Measurements from ENCODE around the gene PANK1. TPM values are rescaled to one million over a fixed set of nuclear protein-coding genes. Genes with fewer than 3 reads are reported as not detected.

PANK1 gene
- total and polyA plus RNA-seq, 7 experiments from 2014 or later, result 0.24 to 5.9 (median 0.95) TPM

DNA sequence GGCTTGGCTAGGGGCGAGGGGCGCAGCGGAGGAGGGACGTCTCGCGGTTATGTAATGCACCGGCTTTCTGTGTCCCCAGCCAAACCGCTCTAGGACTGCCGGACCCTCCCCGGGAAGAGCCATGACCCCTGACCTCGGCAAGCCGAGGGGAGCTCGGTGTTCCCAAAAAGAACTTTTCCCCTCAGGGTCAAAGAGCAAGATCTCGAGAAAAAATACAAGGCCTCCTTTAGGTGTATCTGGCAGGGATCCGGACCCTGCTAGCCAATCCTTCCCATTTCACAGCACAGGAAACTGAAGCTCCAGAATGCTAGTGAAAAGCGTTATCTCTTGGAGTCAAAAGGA is 109.1 kb downstream of the PANK1 start:
- no peak for DNase-seq
- no peak overlapping the region for H3K4me3 ChIP-seq (ENCODE audit: low read length)
- Mint-ChIP-seq H3K27me3 (peaks cover 53 to 79% (median 74%) of the 10 kb centered on the region in 5 donors), H3K4me3 (peak overlapping the region in 4 of 10 donors; percentile 32 to 46 (median 39)), H3K4me1 (peaks cover 0 to 17% (median 11%) of the 10 kb centered on the region in 7 donors), H3K36me3 (no peaks in the 10 kb centered on the region), H3K9me3 (peaks cover 0 to 2% (median 0%) of the 10 kb centered on the region in 11 donors), H3K27ac (no peak overlapping the region)
- H3K9me3 ChIP-seq (ENCODE audit: control insufficient read depth in 2 of 3, low read length in 3 of 3), result no peaks in the 10 kb centered on the region
- ChIA-PET POLR2A (no interaction called here), CTCF (no interaction called here)
- no peak for ATAC-seq
- no peaks in the 10 kb centered on the region for H3K4me1 ChIP-seq (ENCODE audit: control insufficient read depth in 2 of 2, insufficient read depth in 2 of 2, low read length in 2 of 2)
- no peak overlapping the region for H3K27ac ChIP-seq (ENCODE audit: low read depth, low read length)
- H3K27me3 ChIP-seq (ENCODE audit: control insufficient read depth in 2 of 2, insufficient read depth in 2 of 2, low read length in 2 of 2), result no peaks in the 10 kb centered on the region
- intact Hi-C loops (cut with micrococcal nuclease), result no loop called here
- H3K36me3 ChIP-seq (ENCODE audit: control insufficient read depth in 2 of 3, insufficient read depth in 3 of 3, low read length in 3 of 3), result no peaks in the 10 kb centered on the region

DNA sequence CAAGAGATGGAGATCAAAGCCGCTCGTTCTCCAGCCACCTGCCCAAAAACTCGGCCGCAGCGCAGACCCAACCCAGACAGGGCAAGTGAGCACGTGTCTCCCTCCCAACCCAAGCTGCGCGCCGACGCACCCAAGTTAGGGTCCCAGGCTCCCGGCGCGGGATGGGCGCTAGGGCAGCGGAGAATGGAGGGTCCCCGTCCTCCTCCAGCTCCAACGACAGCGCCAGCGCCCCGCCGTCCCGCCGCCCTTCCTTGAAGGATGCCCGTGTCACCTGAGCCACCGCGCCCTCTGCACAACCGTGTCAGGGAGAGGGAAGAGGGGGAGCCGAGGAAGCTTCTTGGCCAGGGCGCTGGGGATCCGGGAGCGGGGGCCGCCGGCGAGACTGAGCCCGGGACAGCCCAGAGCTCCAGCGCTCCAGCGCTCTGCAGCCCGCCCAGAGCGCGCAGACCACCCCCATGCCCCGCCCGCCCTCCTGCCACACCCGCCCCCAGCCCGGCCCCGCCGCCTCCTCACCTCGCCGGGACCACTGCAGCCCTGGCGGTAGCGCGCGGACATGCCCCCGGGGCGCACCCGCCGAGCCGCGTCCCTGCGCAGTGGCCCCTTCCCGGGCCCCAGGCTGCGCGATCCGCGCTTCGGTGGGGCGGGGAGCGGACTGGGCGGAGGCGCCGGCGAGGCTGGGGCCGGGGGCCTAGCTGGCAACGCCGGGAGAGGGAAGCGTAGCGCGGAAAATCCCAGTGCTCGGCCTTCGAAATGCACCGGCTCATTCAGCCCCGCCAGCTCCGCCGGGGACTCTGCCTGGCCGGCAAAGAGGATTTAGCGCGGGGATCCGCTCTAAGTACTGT is 109.7 kb downstream of the PANK1 start, which contains the start of gene SLC16A12:
SLC16A12 (minus strand) TSS at position 424 of the 842 bp plus-strand sequence. CDS start 73,016 bp downstream, outside the sequence.
- peaks cover 0 to 17% (median 11%) of the 10 kb centered on the region in 7 donors for H3K4me1 Mint-ChIP-seq
- Histone ChIP-seq H3K36me3 (ENCODE audit: control insufficient read depth in 2 of 3, insufficient read depth in 3 of 3, low read length in 3 of 3) (no peaks in the 10 kb centered on the region), H3K9me3 (ENCODE audit: control insufficient read depth in 2 of 3, low read length in 3 of 3) (no peaks in the 10 kb centered on the region), H3K4me1 (ENCODE audit: control insufficient read depth in 2 of 2, insufficient read depth in 2 of 2, low read length in 2 of 2) (no peaks in the 10 kb centered on the region), H3K27me3 (ENCODE audit: control insufficient read depth in 2 of 2, insufficient read depth in 2 of 2, low read length in 2 of 2) (no peaks in the 10 kb centered on the region), H3K27ac (ENCODE audit: low read depth, low read length) (no peak within 1 kb of the TSS), H3K4me3 (ENCODE audit: low read length) (no peak within 1 kb of the TSS)
- no peaks in the 10 kb centered on the region for H3K36me3 Mint-ChIP-seq
- H3K27ac Mint-ChIP-seq, result no peak within 1 kb of the TSS
- no peak for DNase-seq
- POLR2A ChIA-PET, result no interaction called here
- peaks cover 0 to 2% (median 0%) of the 10 kb centered on the region in 11 donors for H3K9me3 Mint-ChIP-seq
- CTCF ChIA-PET, result interaction anchor here (0.6 kb wide), 1 partner anchor 1219 kb away, joined by 3 read pairs; no protein-coding TSS in a partner anchor
- peaks cover 54 to 80% (median 74%) of the 10 kb centered on the region in 5 donors for H3K27me3 Mint-ChIP-seq
- H3K4me3 Mint-ChIP-seq, result peak within 1 kb of the TSS in 7 of 10 donors; percentile 14 to 66 (median 46)
- intact Hi-C loops (cut with micrococcal nuclease), result no loop called here
- ATAC-seq, result peak; percentile 20

DNA sequence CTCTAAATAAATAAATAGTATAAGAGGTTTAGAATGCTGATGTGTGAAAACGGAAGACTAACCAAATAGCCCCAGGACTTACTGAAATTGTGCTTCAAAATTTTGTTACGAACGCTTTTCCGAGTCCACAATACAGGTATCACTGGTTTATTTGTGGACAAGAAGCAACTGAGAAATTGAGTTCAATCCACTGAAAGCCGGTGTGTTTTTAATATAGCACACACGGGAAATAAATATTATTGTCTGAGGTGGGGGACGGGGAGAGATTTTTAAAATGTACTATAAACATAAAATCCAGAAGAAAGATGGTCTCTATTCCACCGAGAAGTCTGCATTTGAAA is 110.2 kb downstream of the PANK1 start:
- peaks cover 0 to 2% (median 0%) of the 10 kb centered on the region in 11 donors for H3K9me3 Mint-ChIP-seq
- H3K4me3 Mint-ChIP-seq, result peak overlapping the region in 5 of 10 donors; percentile 12 to 66 (median 46)
- H3K4me3 ChIP-seq (ENCODE audit: low read length), result no peak overlapping the region
- peaks cover 51 to 77% (median 72%) of the 10 kb centered on the region in 5 donors for H3K27me3 Mint-ChIP-seq
- ChIA-PET POLR2A (no interaction called here), CTCF (interaction anchor here (0.6 kb wide), 1 partner anchor 1219 kb away, joined by 3 read pairs; no protein-coding TSS in a partner anchor)
- no peaks in the 10 kb centered on the region for H3K36me3 Mint-ChIP-seq
- intact Hi-C loops (cut with micrococcal nuclease), result no loop called here
- H3K27ac Mint-ChIP-seq, result no peak overlapping the region
- H3K9me3 ChIP-seq (ENCODE audit: control insufficient read depth in 2 of 3, low read length in 3 of 3), result no peaks in the 10 kb centered on the region
- DNase-seq, result no peak
- H3K27ac ChIP-seq (ENCODE audit: low read depth, low read length), result no peak overlapping the region
- no peaks in the 10 kb centered on the region for H3K4me1 ChIP-seq (ENCODE audit: control insufficient read depth in 2 of 2, insufficient read depth in 2 of 2, low read length in 2 of 2)
- H3K27me3 ChIP-seq (ENCODE audit: control insufficient read depth in 2 of 2, insufficient read depth in 2 of 2, low read length in 2 of 2), result no peaks in the 10 kb centered on the region
- H3K36me3 ChIP-seq (ENCODE audit: control insufficient read depth in 2 of 3, insufficient read depth in 3 of 3, low read length in 3 of 3), result no peaks in the 10 kb centered on the region
- ATAC-seq, result no peak
- peaks cover 0 to 17% (median 11%) of the 10 kb centered on the region in 7 donors for H3K4me1 Mint-ChIP-seq

Small RNA genes within 50 kb of the gene (microRNA-seq; reads per million reads assigned to microRNA genes)
- gene MIR107 (ENCODE audit: borderline microRNAs expressed), result 20.7 reads per million, percentile 31 among the genes with 10 or more reads in this experiment

Other genes starting within 250 kb of the PANK1 start
- 10 to 100 TPM; 13.1 to 34.0 (median 24.8) TPM for gene IFIT5, start 230.7 kb downstream of the PANK1 start, total RNA-seq
- 10 to 100 TPM; 13.0 to 15.1 TPM for gene IFIT5, start 230.7 kb downstream of the PANK1 start, polyA plus RNA-seq
- gene SLC16A12, start 109.6 kb downstream of the PANK1 start, total RNA-seq, result not detected
- not detected for gene SLC16A12, start 109.6 kb downstream of the PANK1 start, polyA plus RNA-seq
- 10 to 100 TPM; 14.5 to 49.0 (median 19.3) TPM for gene KIF20B, start 56.3 kb upstream of the PANK1 start, total RNA-seq
- 10 to 100 TPM; 21.0 to 25.6 TPM for gene KIF20B, start 56.3 kb upstream of the PANK1 start, polyA plus RNA-seq

Data from naive thymus-derived CD4-positive, alpha-beta T cell (primary cell).